ENCODE measurements around the gene ITPKB.

The ITPKB gene

DNA sequence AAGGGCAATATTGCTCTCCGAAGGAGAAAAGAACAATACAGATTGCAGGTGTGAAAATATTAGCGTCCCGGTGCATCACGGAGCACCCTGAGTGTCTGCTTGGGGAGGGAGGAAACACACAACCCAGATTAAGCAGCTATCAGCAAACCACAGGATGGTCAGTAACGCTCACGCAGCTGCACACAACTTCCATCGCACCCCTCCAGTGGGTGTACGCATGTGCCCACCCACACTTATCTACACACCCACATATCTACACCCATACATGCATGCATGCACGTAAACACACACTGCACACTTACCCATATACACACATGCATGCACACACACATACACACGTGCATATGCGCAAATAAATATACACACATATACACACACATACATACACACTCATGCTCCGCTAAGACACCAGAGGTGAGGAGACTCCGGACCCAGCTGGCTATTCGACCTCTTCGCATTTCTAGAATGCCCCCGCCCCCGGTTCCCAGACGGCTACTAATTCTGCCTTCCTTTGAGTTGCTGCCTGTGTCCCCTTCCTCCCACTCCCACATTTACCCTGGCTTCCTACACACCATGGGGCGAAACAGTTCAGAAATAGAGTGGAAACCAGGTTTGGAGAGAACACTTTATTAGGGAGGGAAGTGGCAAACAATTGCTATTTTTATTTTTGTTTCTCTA lies 26.2 kb downstream of the ITPKB start:
- H3K4me3 ChIP-seq (ENCODE audit: low read depth, low read length), result no peak overlapping the region
- no peak for TF ChIP-seq CTCF (IDR thresholded peaks at IDR 0.05; ENCODE audit: borderline replicate concordance, insufficient read depth, low read depth, low read length)

DNA sequence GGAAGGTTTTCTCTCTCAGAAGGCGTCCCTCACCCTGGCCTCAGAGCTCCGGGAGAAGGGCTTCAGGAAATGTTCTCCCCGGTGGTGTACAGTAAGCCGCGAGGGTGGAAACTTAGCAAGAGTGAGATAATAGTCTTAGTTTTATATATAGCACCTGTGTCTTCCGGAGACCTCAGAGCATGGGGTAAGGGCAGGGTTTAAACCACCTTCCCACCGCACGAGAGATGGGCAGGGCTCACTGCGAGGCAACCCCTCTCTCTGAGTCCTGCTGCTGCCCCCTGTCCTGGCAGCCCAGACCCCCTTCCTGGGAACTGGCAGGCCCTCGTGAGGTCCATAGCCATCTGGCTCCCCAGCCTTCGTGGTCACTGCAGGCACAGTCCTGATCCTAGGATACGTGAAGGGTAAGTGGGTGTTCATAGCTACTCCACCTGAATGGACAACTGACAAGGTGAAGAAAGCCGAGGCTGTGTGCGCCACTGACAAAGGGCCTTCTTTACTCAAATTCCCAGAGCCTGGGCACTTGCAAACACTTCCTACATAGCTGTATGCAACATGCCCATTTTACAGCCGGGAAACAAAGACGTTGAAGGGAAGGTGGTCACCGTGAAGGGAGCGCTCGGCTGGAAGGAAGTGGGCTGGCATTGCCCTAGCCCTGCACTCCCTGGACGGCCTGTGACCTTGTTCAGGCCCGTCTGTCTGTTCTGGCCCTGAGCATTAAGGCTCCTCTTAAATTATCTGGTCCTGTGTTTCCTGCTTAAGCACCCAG lies 26.9 kb downstream of the ITPKB start:
- no peak for TF ChIP-seq CTCF (IDR thresholded peaks at IDR 0.05; ENCODE audit: borderline replicate concordance, insufficient read depth, low read depth, low read length)
- peak overlapping the region; percentile 28 for H3K4me3 ChIP-seq (ENCODE audit: low read depth, low read length)

GRCh38 chr1:226710501-226710900 lies 28.6 kb downstream of the ITPKB start:
- TF ChIP-seq CTCF (IDR thresholded peaks at IDR 0.05; ENCODE audit: borderline replicate concordance, insufficient read depth, low read depth, low read length), result no peak
- H3K4me3 ChIP-seq (ENCODE audit: low read depth, low read length), result no peak overlapping the region

DNA sequence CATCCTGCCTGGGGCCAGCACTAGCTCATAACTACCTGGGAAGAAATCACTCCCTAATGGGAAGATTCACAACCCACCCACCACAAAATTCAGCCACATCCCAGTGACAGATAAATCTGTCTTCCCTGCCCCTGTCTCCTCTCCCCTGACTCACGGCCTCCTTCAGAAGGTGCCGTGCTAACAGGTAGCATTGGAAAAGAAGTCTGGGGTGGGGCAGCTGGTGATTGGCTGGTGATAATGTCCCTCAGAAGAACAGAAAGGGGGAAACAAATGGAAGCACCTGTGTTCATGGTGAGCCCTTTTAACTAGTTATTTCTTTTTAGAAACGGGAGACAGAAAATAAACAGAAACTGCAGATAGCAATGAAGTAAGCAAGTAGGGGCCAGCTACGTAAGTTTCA lies 29.1 kb downstream of the ITPKB start:
- H3K4me3 ChIP-seq (ENCODE audit: low read depth, low read length), result no peak overlapping the region
- TF ChIP-seq CTCF (IDR thresholded peaks at IDR 0.05; ENCODE audit: borderline replicate concordance, insufficient read depth, low read depth, low read length), result no peak

DNA sequence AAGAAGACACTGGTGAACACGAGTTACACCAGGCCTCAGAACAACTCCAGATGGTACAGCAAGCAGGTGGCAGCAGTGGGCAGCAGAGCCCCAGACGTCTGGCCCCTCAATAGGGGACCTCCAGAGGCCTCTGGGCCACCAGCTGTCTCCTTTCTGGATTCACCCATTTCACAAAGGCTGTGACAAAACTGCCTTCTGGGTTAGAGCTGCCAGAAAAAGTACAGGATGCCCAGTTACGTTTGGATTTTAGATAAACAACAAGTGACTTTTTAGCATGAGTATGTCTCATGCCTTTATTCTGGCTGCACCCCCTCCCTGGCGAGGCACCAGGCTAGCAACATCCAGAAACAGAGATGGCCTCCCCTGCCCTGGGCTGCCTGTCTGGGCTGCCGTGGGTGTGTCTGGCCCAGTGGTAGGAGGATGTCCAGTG lies 30.1 kb downstream of the ITPKB start:
- H3K4me3 ChIP-seq (ENCODE audit: low read depth, low read length), result no peak overlapping the region
- no peak for TF ChIP-seq CTCF (IDR thresholded peaks at IDR 0.05; ENCODE audit: borderline replicate concordance, insufficient read depth, low read depth, low read length)

GRCh38 chr1:226708342-226708780 lies 30.7 kb downstream of the ITPKB start:
- no peak overlapping the region for H3K4me3 ChIP-seq (ENCODE audit: low read depth, low read length)
- no peak for TF ChIP-seq CTCF (IDR thresholded peaks at IDR 0.05; ENCODE audit: borderline replicate concordance, insufficient read depth, low read depth, low read length)

DNA sequence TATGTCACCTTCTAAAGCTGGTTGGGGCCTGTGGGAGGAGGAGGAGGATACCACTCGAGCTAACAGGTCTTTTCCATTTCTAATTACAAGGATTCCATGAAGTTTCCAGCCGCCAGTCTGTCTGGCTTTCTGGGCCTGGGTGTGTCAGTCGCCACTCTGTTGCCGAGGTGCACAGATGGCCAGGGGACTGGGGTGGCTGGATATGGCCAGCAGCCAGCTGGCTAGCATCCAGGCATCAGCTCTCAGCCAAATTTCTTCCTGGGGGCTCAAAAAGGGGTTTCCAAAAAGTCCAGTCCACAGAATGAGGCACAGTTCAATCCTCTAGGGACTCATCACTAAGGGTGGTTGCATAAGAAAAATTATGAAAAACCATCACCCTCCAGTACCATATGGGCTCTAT lies 32.4 kb downstream of the ITPKB start:
- H3K4me3 ChIP-seq (ENCODE audit: low read depth, low read length), result no peak overlapping the region
- TF ChIP-seq CTCF (IDR thresholded peaks at IDR 0.05; ENCODE audit: borderline replicate concordance, insufficient read depth, low read depth, low read length), result no peak
